Measurements from ENCODE around the gene PARD6A.

The PARD6A gene

GRCh38 chr16:67637625-67638024, 23.1 kb upstream of the PARD6A start:
- no peak overlapping the region for H3K4me3 ChIP-seq (ENCODE audit: low read depth, low read length)
- DNase-seq (ENCODE audit: low read depth) = no peak
- TF ChIP-seq POLR2A (IDR thresholded peaks at IDR 0.05; ENCODE audit: extremely low read depth, insufficient read length) (no peak), MAX (IDR thresholded peaks at IDR 0.05; ENCODE audit: low read depth, low read length) (no peak)

GRCh38 chr16:67641779-67642708, 18.7 kb upstream of the PARD6A start:
- TF ChIP-seq MYC (IDR thresholded peaks at IDR 0.05; ENCODE audit: low read depth, low read length) (no peak), CTCF (IDR thresholded peaks at IDR 0.05; ENCODE audit: low read depth, low read length) (no peak), MAX (IDR thresholded peaks at IDR 0.05; ENCODE audit: low read depth, low read length) (peak; percentile 29; the same call in 1 of the 2 replicates), POLR2A (IDR thresholded peaks at IDR 0.05; ENCODE audit: extremely low read depth, insufficient read length) (no peak)
- no peak overlapping the region for H3K4me3 ChIP-seq (ENCODE audit: low read depth, low read length)
- no peak for DNase-seq (ENCODE audit: low read depth)

GRCh38 chr16:67644038-67644437, 16.7 kb upstream of the PARD6A start:
- no peak overlapping the region for H3K4me3 ChIP-seq (ENCODE audit: low read depth, low read length)
- TF ChIP-seq MYC (IDR thresholded peaks at IDR 0.05; ENCODE audit: low read depth, low read length) = no peak
- no peak for TF ChIP-seq POLR2A (IDR thresholded peaks at IDR 0.05; ENCODE audit: extremely low read depth, insufficient read length)
- TF ChIP-seq MAX (IDR thresholded peaks at IDR 0.05; ENCODE audit: low read depth, low read length) = no peak
- no peak for TF ChIP-seq CTCF (IDR thresholded peaks at IDR 0.05; ENCODE audit: low read depth, low read length)
- DNase-seq (ENCODE audit: low read depth) = no peak

DNA sequence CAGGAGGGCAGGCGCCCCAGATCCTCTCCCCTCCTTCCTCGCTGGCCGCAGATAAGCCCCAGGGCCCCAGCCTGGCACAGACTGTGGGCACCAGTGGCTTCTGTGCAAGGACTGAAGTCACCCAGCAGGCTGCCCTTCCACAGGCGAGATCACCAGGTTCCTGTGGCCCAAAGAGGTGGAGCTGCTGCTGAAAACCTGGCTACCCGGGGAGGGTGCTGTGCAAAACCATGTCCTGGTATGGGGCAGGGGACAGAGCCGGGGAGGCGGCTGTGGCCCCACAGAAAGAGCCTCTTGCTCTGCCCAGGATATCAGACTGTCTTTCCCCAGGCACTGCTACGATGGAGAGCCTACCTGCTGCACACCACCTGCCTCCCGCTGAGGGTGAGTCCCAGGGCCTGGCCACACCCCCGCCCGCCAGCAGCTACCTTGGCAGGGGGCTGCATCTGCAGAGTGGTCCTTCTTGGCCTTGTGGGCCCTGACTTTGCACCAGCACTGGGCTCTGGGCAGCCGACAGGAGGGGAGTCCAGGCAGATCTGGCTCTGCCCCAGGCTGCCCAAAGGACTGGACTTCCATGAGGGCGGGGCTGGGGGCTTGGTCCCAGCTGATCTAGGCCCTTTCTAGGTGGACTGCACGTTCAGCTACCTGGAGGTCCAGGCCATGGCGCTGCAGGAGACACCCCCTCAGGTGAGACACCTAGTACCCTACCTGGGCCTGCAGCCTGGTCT, 15.2 kb upstream of the PARD6A start:
- DNase-seq (ENCODE audit: low read depth) = no peak
- H3K4me3 ChIP-seq (ENCODE audit: low read depth, low read length) = peak overlapping the region; percentile 36
- TF ChIP-seq POLR2A (IDR thresholded peaks at IDR 0.05; ENCODE audit: extremely low read depth, insufficient read length) (no peak), MAX (IDR thresholded peaks at IDR 0.05; ENCODE audit: low read depth, low read length) (no peak), CTCF (IDR thresholded peaks at IDR 0.05; ENCODE audit: low read depth, low read length) (no peak), MYC (IDR thresholded peaks at IDR 0.05; ENCODE audit: low read depth, low read length) (no peak)

DNA sequence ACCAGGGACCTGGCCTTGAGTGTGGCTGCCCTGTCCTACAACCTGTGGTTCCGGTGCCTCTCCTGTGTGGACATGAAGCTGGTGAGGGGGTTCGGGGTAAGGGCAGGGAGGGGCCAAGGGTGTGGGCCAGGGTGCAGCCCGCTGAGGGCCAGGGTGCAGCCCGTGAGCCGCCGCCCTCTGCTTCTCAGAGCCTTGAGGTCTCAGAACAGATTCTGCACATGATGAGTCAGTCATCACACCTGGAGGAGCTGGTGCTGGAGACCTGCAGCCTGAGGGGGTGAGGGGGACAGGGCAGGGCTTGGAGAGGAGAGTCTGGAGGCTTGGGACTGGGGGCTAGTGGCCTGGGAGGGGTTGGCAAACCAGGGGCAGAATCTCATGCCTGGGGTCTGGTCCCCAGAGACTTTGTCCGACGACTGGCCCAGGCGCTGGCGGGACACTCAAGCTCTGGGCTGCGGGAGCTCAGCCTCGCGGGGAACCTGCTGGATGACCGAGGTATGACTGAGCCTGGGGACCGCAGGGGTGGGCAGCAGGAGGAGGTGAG, 13.6 kb upstream of the PARD6A start:
- TF ChIP-seq MAX (IDR thresholded peaks at IDR 0.05; ENCODE audit: low read depth, low read length) = no peak
- TF ChIP-seq CTCF (IDR thresholded peaks at IDR 0.05; ENCODE audit: low read depth, low read length) = no peak
- TF ChIP-seq MYC (IDR thresholded peaks at IDR 0.05; ENCODE audit: low read depth, low read length) = no peak
- no peak for TF ChIP-seq POLR2A (IDR thresholded peaks at IDR 0.05; ENCODE audit: extremely low read depth, insufficient read length)
- H3K4me3 ChIP-seq (ENCODE audit: low read depth, low read length) = no peak overlapping the region
- DNase-seq (ENCODE audit: low read depth) = no peak

All from NB4 (cell line).